Measurements from ENCODE around the gene ZNF487. TPM values are rescaled to one million over a fixed set of nuclear protein-coding genes. Genes with fewer than 3 reads are reported as not detected.

The ZNF487 gene
- total and polyA plus RNA-seq, 10 of the 15 experiments (the other 5 are each of a cell fraction or from before 2014, with no cell fraction given) = 0.74 to 2.1 (median 1.1) TPM

DNA sequence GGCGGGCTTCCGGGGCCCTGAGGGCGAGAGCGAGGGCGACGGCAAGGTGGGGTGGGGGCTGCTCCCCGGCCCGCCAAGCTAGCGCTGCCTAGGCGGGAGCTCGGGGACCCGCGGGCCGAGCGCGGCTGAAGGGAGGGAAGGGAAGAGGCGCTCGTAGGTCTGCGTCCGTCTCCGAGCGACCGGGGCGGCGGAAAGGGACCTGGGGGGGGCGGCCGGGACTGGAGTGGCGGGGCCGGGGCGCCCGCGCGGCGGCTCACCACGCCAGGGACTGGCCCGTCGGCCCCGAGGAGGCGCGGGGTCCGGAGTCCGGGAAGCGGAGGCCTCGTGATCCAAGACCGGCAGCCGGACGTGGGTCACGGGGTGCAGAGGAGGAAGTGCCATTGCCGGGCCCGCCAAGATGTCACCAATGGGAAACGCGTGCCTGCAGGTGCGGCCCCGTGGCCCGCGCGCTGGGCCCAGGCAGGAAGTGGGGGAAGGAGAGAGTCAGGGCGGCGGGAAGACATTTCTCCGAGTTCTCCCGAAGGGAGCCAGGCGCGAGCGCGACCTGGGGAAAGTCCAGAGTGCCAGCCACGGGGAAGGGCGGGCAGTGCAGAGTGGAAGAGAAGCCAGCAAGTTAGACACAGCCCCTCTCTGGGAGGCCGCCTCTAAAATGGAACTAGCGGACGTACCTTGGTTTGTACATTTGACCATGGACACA lies 39.8 kb upstream of the ZNF487 start (continued):
- peak in 1 of 2 experiments; percentile 91; a peak in 2 of 4 replicates for TF ChIP-seq ETV6 (conservative IDR thresholded peaks at IDR 0.05 in 1 of 2, IDR thresholded peaks at IDR 0.05 in 1 of 2; ENCODE audit: borderline replicate concordance in 1 of 2, low read depth in 1 of 2)
- TF ChIP-seq BMI1 (IDR thresholded peaks at IDR 0.05; ENCODE audit: borderline replicate concordance) = no peak
- TF ChIP-seq TCF3 (IDR thresholded peaks at IDR 0.05; ENCODE audit: borderline replicate concordance, insufficient read depth, low read depth, low read length) = peak; percentile 82
- TF ChIP-seq ZNF622 (IDR thresholded peaks at IDR 0.05) = no peak
- peak; percentile 75 for TF ChIP-seq NR2F1 (conservative IDR thresholded peaks at IDR 0.05)
- no peak for TF ChIP-seq MTA2 (IDR thresholded peaks at IDR 0.05; ENCODE audit: low read depth)
- peak; percentile 41 for TF ChIP-seq SMAD1 (IDR thresholded peaks at IDR 0.05; ENCODE audit: low read depth, partially characterized antibody)
- TF ChIP-seq ZNF687 (IDR thresholded peaks at IDR 0.05) = peak; percentile 85
- peak; percentile 94 to 97 for TF ChIP-seq BHLHE40 (IDR thresholded peaks at IDR 0.05; ENCODE audit: borderline replicate concordance in 1 of 2, low read depth in 2 of 2, low read length in 1 of 2)
- peak; percentile 37; the same call in 1 of the 2 replicates for TF ChIP-seq POLR2AphosphoS2 (IDR thresholded peaks at IDR 0.05; ENCODE audit: low read depth, low read length)
- TF ChIP-seq NFYB (IDR thresholded peaks at IDR 0.05; ENCODE audit: insufficient read depth, low read depth, low read length) = peak; percentile 72; the same call in 1 of the 2 replicates
- TF ChIP-seq MEF2A (IDR thresholded peaks at IDR 0.05; ENCODE audit: insufficient read depth, low read depth, low read length) = no peak
- TF ChIP-seq, protein P1, sequence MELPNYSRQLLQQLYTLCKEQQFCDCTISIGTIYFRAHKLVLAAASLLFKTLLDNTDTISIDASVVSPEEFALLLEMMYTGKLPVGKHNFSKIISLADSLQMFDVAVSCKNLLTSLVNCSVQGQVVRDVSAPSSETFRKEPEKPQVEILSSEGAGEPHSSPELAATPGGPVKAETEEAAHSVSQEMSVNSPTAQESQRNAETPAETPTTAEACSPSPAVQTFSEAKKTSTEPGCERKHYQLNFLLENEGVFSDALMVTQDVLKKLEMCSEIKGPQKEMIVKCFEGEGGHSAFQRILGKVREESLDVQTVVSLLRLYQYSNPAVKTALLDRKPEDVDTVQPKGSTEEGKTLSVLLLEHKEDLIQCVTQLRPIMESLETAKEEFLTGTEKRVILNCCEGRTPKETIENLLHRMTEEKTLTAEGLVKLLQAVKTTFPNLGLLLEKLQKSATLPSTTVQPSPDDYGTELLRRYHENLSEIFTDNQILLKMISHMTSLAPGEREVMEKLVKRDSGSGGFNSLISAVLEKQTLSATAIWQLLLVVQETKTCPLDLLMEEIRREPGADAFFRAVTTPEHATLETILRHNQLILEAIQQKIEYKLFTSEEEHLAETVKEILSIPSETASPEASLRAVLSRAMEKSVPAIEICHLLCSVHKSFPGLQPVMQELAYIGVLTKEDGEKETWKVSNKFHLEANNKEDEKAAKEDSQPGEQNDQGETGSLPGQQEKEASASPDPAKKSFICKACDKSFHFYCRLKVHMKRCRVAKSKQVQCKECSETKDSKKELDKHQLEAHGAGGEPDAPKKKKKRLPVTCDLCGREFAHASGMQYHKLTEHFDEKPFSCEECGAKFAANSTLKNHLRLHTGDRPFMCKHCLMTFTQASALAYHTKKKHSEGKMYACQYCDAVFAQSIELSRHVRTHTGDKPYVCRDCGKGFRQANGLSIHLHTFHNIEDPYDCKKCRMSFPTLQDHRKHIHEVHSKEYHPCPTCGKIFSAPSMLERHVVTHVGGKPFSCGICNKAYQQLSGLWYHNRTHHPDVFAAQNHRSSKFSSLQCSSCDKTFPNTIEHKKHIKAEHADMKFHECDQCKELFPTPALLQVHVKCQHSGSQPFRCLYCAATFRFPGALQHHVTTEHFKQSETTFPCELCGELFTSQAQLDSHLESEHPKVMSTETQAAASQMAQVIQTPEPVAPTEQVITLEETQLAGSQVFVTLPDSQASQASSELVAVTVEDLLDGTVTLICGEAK (IDR thresholded peaks at IDR 0.05; ENCODE audit: borderline replicate concordance) = peak; percentile 65; the same call in 1 of the 2 replicates
- TF ChIP-seq NR2C2 (IDR thresholded peaks at IDR 0.05; ENCODE audit: borderline replicate concordance, control insufficient read depth, insufficient read length, low read depth) = no peak
- TF ChIP-seq SRF (IDR thresholded peaks at IDR 0.05; ENCODE audit: low read depth in 2 of 2, low read length in 2 of 2) = no peak
- peak; percentile 88 for TF ChIP-seq BACH1 (IDR thresholded peaks at IDR 0.05; ENCODE audit: borderline replicate concordance)
- TF ChIP-seq, protein P2, sequence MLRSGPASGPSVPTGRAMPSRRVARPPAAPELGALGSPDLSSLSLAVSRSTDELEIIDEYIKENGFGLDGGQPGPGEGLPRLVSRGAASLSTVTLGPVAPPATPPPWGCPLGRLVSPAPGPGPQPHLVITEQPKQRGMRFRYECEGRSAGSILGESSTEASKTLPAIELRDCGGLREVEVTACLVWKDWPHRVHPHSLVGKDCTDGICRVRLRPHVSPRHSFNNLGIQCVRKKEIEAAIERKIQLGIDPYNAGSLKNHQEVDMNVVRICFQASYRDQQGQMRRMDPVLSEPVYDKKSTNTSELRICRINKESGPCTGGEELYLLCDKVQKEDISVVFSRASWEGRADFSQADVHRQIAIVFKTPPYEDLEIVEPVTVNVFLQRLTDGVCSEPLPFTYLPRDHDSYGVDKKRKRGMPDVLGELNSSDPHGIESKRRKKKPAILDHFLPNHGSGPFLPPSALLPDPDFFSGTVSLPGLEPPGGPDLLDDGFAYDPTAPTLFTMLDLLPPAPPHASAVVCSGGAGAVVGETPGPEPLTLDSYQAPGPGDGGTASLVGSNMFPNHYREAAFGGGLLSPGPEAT (IDR thresholded peaks at IDR 0.05; ENCODE audit: low read depth) = peak; percentile 78
- TF ChIP-seq RAD21 (IDR thresholded peaks at IDR 0.05; ENCODE audit: insufficient read depth, low read depth, low read length) = no peak
- peak; percentile 62 for TF ChIP-seq KLF5 (IDR thresholded peaks at IDR 0.05; ENCODE audit: partially characterized antibody)

Measured in GM12878 (cell line).